Subcutaneous adipose tissue (tissue), 4 donors: ENCODE data around the gene PTMS. TPM values are rescaled to one million over a fixed set of nuclear protein-coding genes. Genes with fewer than 3 reads are reported as not detected.

ENCODE experiments used
- total RNA-seq, 4 donors: library from RNA; depleted of rRNA; stranded (reverse); fragments of >200 nt; gene quantifications; one replicate each; pipeline ENCODE4 v1.1.0, GENCODE V29; 2016
- TF ChIP-seq, protein P1 (sequence below): fragments of 450-650 bp; IDR thresholded peaks from one replicate; pipeline ENCODE4 v1.5.1; 2016; ENCODE audit warnings: low read depth, mild to moderate bottlenecking, control low read depth, antibody characterized with exemption, moderate library complexity

The PTMS gene
- total RNA-seq, 4 donors from 2014 or later = 60.3 to 118 (median 92.0) TPM

DNA sequence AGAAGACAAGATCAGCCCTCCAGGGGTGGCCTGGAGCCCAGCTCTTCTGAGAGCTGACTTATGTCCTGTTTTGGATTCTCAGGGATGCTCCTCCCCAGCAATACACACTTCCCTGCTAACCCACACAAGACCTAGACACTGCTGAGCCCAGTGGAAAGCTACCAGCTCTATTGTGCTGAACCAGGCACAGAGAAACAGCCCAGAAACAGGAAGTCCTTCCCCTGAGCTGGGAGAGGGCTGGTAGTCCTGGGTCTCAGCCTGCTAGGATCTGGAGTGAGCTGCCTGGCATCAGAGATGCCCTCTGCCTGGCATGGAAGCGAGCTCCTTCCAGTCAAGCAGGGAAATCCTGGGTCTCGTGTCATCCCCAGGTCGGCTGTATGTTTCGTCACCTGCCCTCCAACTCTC, 4.9 kb downstream of the PTMS start:
- TF ChIP-seq, protein P1, sequence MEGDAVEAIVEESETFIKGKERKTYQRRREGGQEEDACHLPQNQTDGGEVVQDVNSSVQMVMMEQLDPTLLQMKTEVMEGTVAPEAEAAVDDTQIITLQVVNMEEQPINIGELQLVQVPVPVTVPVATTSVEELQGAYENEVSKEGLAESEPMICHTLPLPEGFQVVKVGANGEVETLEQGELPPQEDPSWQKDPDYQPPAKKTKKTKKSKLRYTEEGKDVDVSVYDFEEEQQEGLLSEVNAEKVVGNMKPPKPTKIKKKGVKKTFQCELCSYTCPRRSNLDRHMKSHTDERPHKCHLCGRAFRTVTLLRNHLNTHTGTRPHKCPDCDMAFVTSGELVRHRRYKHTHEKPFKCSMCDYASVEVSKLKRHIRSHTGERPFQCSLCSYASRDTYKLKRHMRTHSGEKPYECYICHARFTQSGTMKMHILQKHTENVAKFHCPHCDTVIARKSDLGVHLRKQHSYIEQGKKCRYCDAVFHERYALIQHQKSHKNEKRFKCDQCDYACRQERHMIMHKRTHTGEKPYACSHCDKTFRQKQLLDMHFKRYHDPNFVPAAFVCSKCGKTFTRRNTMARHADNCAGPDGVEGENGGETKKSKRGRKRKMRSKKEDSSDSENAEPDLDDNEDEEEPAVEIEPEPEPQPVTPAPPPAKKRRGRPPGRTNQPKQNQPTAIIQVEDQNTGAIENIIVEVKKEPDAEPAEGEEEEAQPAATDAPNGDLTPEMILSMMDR = no peak

DNA sequence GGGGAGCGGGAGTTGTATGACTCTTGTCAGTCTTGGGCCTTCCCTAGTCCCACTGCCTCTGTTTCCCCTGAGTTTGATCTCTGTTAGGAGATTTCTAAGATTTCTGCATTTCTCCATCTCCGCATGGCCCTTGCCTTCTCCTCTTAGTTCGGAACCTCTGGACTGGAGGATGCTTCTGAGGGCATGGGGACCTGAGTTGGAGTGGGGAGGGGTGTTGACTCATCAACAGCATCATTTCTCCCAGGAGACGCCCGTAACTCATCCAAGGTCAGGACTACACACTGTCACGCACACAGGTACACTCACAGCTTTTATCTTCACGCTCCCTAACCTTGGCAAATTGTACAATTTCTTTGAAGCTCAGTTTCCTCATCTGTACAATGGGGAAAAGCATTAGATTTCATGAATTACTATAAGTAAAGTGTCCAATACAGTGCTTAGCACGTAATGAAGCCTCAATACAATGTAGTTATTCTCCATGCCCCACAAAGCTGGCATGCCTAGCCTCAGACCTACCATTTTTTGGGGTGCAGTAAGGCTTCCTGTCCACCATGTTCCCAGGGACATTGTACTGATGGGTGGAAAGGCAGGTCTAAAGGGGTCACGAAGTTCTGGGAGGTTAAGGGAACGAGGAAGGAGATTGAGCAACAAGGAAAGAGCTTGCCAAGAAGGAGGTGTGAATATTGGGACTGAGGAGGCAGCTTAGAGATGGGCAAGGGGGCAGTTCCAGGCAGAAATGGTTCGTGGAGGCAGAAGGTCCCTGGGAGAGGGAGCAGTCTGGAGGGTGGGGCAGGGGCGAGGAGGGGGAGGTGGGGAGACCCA, 5.6 kb downstream of the PTMS start:
- TF ChIP-seq, protein P1 = no peak

DNA sequence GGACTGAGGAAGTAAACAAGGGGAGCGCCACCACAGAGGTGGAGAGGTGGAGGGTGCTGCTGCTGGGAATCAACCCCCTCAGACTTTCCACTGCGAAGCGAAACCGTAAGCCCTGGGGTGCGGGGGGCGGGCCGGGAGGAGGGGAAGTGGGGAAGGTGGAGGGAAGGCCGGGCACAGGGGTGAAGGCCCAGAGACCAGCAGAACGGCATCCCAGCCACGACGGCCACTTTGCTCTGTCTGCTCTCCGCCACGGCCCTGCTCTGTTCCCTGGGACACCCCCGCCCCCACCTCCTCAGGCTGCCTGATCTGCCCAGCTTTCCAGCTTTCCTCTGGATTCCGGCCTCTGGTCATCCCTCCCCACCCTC, 6.2 kb downstream of the PTMS start, which contains the start of gene LAG3:
Gene LAG3 (plus strand): TSS at position 190 of the 365 bp plus-strand sequence. CDS start 333 bp downstream, outside the sequence.
- TF ChIP-seq, protein P1 = no peak

DNA sequence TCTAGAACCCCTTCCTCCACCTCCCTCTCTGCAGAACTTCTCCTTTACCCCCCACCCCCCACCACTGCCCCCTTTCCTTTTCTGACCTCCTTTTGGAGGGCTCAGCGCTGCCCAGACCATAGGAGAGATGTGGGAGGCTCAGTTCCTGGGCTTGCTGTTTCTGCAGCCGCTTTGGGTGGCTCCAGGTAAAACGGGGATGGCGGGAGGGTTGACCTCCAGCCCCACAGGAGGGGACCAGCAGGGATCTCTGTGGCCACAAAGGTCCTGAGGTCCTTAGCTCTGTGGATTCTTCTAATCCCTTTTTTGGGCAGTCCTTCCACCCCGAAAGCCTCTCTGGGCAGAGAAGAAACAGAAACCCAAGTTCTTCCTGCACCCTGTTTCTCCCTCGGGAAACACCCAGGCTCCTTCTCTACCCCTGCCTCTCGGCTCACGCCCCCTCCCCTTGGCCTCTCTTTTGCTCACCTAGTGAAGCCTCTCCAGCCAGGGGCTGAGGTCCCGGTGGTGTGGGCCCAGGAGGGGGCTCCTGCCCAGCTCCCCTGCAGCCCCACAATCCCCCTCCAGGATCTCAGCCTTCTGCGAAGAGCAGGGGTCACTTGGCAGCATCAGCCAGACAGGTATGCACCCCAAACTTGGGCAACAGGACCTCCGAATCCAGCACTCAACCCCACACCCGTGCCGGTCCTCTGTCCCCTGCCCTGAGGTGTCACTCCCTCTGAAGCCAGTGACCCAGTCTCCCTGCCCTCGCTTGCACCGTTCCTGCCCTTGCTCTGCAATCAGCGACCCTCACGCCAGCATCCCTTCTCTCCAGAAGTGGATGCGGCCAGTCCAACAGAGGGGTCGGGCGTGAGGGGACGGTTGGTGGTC, 6.8 kb downstream of the PTMS start:
- TF ChIP-seq, protein P1 = no peak

DNA sequence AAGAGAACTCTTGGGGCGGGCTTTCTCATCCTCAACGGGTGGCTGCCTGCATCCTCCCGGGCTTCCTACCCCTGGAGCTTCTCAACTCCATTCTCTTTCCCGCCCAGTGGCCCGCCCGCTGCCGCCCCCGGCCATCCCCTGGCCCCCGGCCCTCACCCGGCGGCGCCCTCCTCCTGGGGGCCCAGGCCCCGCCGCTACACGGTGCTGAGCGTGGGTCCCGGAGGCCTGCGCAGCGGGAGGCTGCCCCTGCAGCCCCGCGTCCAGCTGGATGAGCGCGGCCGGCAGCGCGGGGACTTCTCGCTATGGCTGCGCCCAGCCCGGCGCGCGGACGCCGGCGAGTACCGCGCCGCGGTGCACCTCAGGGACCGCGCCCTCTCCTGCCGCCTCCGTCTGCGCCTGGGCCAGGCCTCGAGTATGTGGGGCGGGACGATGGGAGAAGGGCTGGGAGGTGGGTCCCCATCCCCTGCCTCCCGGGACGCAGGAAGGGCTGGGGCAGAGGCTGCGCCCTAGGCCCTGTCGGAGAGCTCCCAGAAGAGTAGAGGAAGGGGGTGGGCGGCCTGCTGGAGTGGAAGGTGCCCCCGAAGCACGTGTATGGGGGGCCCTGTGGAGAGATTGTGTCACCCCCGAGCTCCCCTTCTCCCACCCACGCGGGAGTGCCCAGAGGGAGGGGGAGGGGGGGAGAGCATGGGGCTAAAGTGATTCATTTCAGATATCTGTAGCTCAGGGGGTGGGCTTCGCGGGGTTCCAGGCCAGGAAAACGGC, 7.6 kb downstream of the PTMS start:
- TF ChIP-seq, protein P1 = no peak

DNA sequence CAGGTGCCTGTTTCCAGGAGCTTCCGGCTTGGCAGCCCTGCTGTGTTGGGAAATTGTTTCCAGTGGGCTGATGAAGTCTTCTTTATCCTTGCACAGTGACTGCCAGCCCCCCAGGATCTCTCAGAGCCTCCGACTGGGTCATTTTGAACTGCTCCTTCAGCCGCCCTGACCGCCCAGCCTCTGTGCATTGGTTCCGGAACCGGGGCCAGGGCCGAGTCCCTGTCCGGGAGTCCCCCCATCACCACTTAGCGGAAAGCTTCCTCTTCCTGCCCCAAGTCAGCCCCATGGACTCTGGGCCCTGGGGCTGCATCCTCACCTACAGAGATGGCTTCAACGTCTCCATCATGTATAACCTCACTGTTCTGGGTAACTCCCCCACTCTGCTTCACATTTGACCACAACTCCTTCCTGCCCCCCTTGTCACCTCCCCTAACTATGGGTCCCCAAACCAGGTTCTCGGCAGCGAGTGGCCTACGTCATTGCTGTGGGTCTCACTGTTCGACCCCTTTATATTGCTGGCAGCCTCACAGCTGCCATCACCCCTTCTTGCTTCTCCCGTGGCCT, 8.4 kb downstream of the PTMS start:
- TF ChIP-seq, protein P1 = no peak
